IMR-90 (cell line): Measurements from ENCODE around the gene CYB5RL. TPM values are rescaled to one million over a fixed set of nuclear protein-coding genes. Genes with fewer than 3 reads are reported as not detected.
A peak's percentile ranks its signal among the peaks of the same experiment; 100 is the strongest.

Experiments
- ATAC-seq: fragments of 200-7000 bp; cut with Tn5 transposase; 2 replicates; pipeline ENCODE4 v1.9.1; 2020; ENCODE audit warnings: low read depth, mild to moderate bottlenecking, moderate library complexity
- BruUV-seq: library from RNA; stranded (reverse); fragments of 400-500 nt; replicated peaks from 2 replicates; lab custom pipeline; 2021; lab: Mats Ljungman, UMichigan
- CTCF ChIA-PET: fragments of 300-600 bp; formaldehyde crosslinking; extraction: SDS; loops from one replicate; lab custom pipeline; 2021; ENCODE audit warnings: antibody characterized with exemption; lab: Yijun Ruan, JAX
- POLR2A ChIA-PET: fragments of 300-600 bp; sonication (Branson Sonifier 250); formaldehyde crosslinking; loops from one replicate; lab custom pipeline; 2022; ENCODE audit warnings: antibody characterized with exemption; ENCODE audit not compliant: unreplicated experiment; lab: Charles Lee
- DNase-seq: peaks from one replicate; pipeline ENCODE4 v3.0.0; 2013
- H2AFZ ChIP-seq: replicated peaks from 2 replicates; pipeline ENCODE3; 2013; ENCODE audit warnings: low read length, mild to moderate bottlenecking; ENCODE audit not compliant: poor library complexity
- H2AK5ac ChIP-seq: 2 replicates; pipeline ENCODE4 v1.6.1; 2013; ENCODE audit warnings: low read depth, low read length, inconsistent platforms
- H2AK9ac ChIP-seq: replicated peaks from 2 replicates; pipeline ENCODE3; 2013; ENCODE audit warnings: mild to moderate bottlenecking, low read depth, low read length, moderate library complexity; ENCODE audit not compliant: poor library complexity
- H2BK120ac ChIP-seq: 2 replicates; pipeline ENCODE4 v1.6.1; 2013; ENCODE audit warnings: low read depth, low read length, inconsistent platforms
- H2BK15ac ChIP-seq: 3 replicates; pipeline ENCODE4 v1.6.1; 2013; ENCODE audit warnings: low read depth, low read length, inconsistent platforms
- H2BK20ac ChIP-seq: 2 replicates; pipeline ENCODE4 v1.6.1; 2013; ENCODE audit warnings: low read depth, mild to moderate bottlenecking, inconsistent platforms, low read length, moderate library complexity
- H2BK5ac ChIP-seq: 2 replicates; pipeline ENCODE4 v1.6.1; 2013; ENCODE audit warnings: mild to moderate bottlenecking, low read depth, low read length, inconsistent platforms; ENCODE audit not compliant: poor library complexity, severe bottlenecking
- H3K14ac ChIP-seq: replicated peaks from 2 replicates; pipeline ENCODE4 v1.6.1; 2013; ENCODE audit warnings: low read depth, low read length, inconsistent platforms
- H3K18ac ChIP-seq: 2 replicates; pipeline ENCODE4 v1.6.1; 2013; ENCODE audit warnings: low read depth, low read length, control low read depth
- H3K23ac ChIP-seq: 2 replicates; pipeline ENCODE4 v1.6.1; 2013; ENCODE audit warnings: low read depth, low read length, inconsistent platforms
- H3K27ac ChIP-seq: 2 replicates; pipeline ENCODE4 v1.5.1; 2013; ENCODE audit warnings: mild to moderate bottlenecking, control low read depth, low read length; ENCODE audit not compliant: insufficient read depth
- H3K27me3 ChIP-seq: 2 replicates; pipeline ENCODE4 v1.6.1; 2013; ENCODE audit warnings: low read length; ENCODE audit not compliant: control insufficient read depth, insufficient read depth
- H3K36me3 ChIP-seq: 2 replicates; pipeline ENCODE4 v1.6.1; 2013; ENCODE audit warnings: low read length, mixed read lengths; ENCODE audit not compliant: control insufficient read depth, insufficient read depth
- H3K4ac ChIP-seq: 2 replicates; pipeline ENCODE4 v1.6.1; 2013; ENCODE audit warnings: low read depth, low read length, inconsistent platforms
- H3K4me1 ChIP-seq: 2 replicates; pipeline ENCODE4 v1.6.1; 2013; ENCODE audit warnings: low read length, mixed read lengths; ENCODE audit not compliant: control insufficient read depth, insufficient read depth
- H3K4me2 ChIP-seq: 2 replicates; pipeline ENCODE4 v1.6.1; 2013; ENCODE audit warnings: low read depth, mild to moderate bottlenecking, control low read depth, low read length, moderate library complexity
- H3K4me3 ChIP-seq: 2 replicates; pipeline ENCODE4 v1.5.1; 2013; ENCODE audit warnings: low read depth, mild to moderate bottlenecking, control low read depth, low read length, moderate library complexity; ENCODE audit not compliant: insufficient read depth
- H3K56ac ChIP-seq: 2 replicates; pipeline ENCODE4 v1.6.1; 2013; ENCODE audit warnings: low read length, inconsistent platforms; ENCODE audit not compliant: insufficient read depth; ENCODE audit errors: extremely low read depth
- H3K79me1 ChIP-seq, 2 experiments: 2 replicates each; pipeline ENCODE4 v1.6.1; 2013; ENCODE audit warnings: low read length in 2 of 2, inconsistent platforms in 1 of 2, low read depth in 1 of 2
- H3K9ac ChIP-seq: 2 replicates; pipeline ENCODE4 v1.6.1; 2013; ENCODE audit warnings: low read depth, low read length, control low read depth
- H3K9me1 ChIP-seq: 2 replicates; pipeline ENCODE4 v1.6.1; 2013; ENCODE audit warnings: low read length, inconsistent platforms; ENCODE audit not compliant: insufficient read depth
- H3K9me3 ChIP-seq: 2 replicates; pipeline ENCODE4 v1.6.1; 2013; ENCODE audit warnings: low read length; ENCODE audit not compliant: control insufficient read depth, insufficient read depth
- H4K20me1 ChIP-seq: 2 replicates; pipeline ENCODE4 v1.6.1; 2013; ENCODE audit warnings: low read length, inconsistent platforms; ENCODE audit not compliant: insufficient read depth
- H4K5ac ChIP-seq: 2 replicates; pipeline ENCODE4 v1.6.1; 2013; ENCODE audit warnings: mild to moderate bottlenecking, low read depth, low read length, control low read depth
- H4K8ac ChIP-seq, 2 experiments: 2 replicates each; pipeline ENCODE4 v1.6.1; 2013; ENCODE audit warnings: low read depth in 2 of 2, low read length in 2 of 2, control low read depth in 1 of 2, inconsistent platforms in 1 of 2
- H4K91ac ChIP-seq: 2 replicates; pipeline ENCODE4 v1.6.1; 2013; ENCODE audit warnings: low read depth, low read length, inconsistent platforms; ENCODE audit not compliant: insufficient read depth
- MAFK ChIP-seq: IDR thresholded peaks from 2 replicates; pipeline ENCODE4 v1.6.1; 2012; ENCODE audit warnings: low read depth, low read length, improper control_type of control experiment
- WGBS, 2 experiments: methylation state at CpG; one replicate each; pipeline versions ENCODE4 v1.1.5 to v1.1.7; 2013; ENCODE audit warnings: missing lambda C conversion rate in 2 of 2; ENCODE audit not compliant: insufficient read length in 1 of 2; ENCODE audit errors: extremely low coverage in 2 of 2; 5-methylcytosine and 5-hydroxymethylcytosine counted together
- dilution Hi-C: fragments of 300-500 bp; cut with HindIII; formaldehyde crosslinking; loops from one replicate; pipeline ENCODE4 v1.14.3; 2018; ENCODE audit warnings: low sequenced_read_pairs; ENCODE audit not compliant: unreplicated experiment
- in situ Hi-C: fragments of 300-500 bp; cut with MboI; formaldehyde crosslinking; loops from 3 replicates; pipeline ENCODE4 v1.14.3; 2019; ENCODE audit warnings: low sequenced_read_pairs, inconsistent platforms, mixed read lengths
- intact Hi-C: fragments of 100-400 bp; cut with micrococcal nuclease; formaldehyde crosslinking; loops from 2 replicates; pipeline ENCODE4 v1.10.0; 2022
- polyA plus RNA-seq, 3 experiments: library from polyadenylated mRNA; depleted of rRNA; stranded (reverse); fragments of >200 nt; gene quantifications; 2 replicates each; pipeline ENCODE4 v1.2.3, GENCODE V29; 2012; ENCODE audit warnings: low replicate concordance in 1 of 3
- total RNA-seq: library from RNA; depleted of rRNA; stranded (reverse); fragments of >200 nt; gene quantifications from 2 replicates; pipeline ENCODE4 v1.2.3, GENCODE V29; 2012

The CYB5RL gene
- total and polyA plus RNA-seq, 2 of the 4 experiments (the other 2 are of a cell fraction), result 3.8 to 4.3 TPM

- Histone ChIP-seq H3K27ac (peak overlapping the region; percentile 49; the same call in 1 of the 2 replicates), H4K91ac (peak overlapping the region; percentile 43; the same call in 1 of the 2 replicates), H3K4me3 (no peak overlapping the region), H3K9me1 (peaks cover 11% of the 10 kb centered on the region; the same call in 1 of the 2 replicates), H2BK5ac (no peak overlapping the region), H4K8ac (no peak overlapping the region), H3K36me3 (peaks cover 17% of the 10 kb centered on the region), H3K4ac (no peak overlapping the region; the same call in 1 of the 2 replicates), H3K4me1 (peaks cover 22% of the 10 kb centered on the region), H2AK5ac (no peak overlapping the region), H3K18ac (no peak overlapping the region), H2BK20ac (no peak overlapping the region), H3K4me2 (no peak overlapping the region), H3K27me3 (no peaks in the 10 kb centered on the region), H3K56ac (no peak overlapping the region), H3K14ac (no peak overlapping the region), H2AFZ (no peak overlapping the region), H3K79me1 (no peaks in the 10 kb centered on the region; a peak in 1 of 4 replicates), H3K9ac (no peak overlapping the region), H2AK9ac (peak overlapping the region; percentile 5), H2BK120ac (no peak overlapping the region), H3K9me3 (no peaks in the 10 kb centered on the region), H4K20me1 (no peaks in the 10 kb centered on the region), H4K5ac (no peak overlapping the region), H3K23ac (no peak overlapping the region), H2BK15ac (no peak overlapping the region)
- TF ChIP-seq MAFK, result no peak
- ChIA-PET POLR2A (no interaction called here), CTCF (no interaction called here)
- in situ Hi-C loops, result no loop called here
- ATAC-seq (no peak), DNase-seq (no peak)
- WGBS, 2 experiments, result 97% methylated on average over 7 of the region's 13 CpGs; no CpG with 5 or more reads in 1 of the 2 experiments
- no TSS peak for BruUV-seq
- dilution Hi-C loops, result no loop called here
- intact Hi-C loops, result loop anchor here (10.0 kb wide), 1 partner anchor 176 kb away; the partner anchor contains the start of gene SSBP3
Observed at GRCh38 chr1:54228638-54229079, 28.8 kb upstream of the CYB5RL start.
